ENCODE results near the gene NEIL1.
A peak's percentile ranks its signal among the peaks of the same experiment; 100 is the strongest.
"Not testable (repeated sequence)": the region's sequence is repeated elsewhere in the genome, so short reads cannot be mapped to it uniquely, and the experiment has no call there.

The NEIL1 gene

GRCh38 chr15:75346796-75347221, at the start of gene NEIL1:
NEIL1 (plus strand) TSS chr15:75347039; CDS start chr15:75348906, 1,867 bp downstream.
- DNase-seq (ENCODE audit: low read depth in 2 of 2), result no peak

DNA sequence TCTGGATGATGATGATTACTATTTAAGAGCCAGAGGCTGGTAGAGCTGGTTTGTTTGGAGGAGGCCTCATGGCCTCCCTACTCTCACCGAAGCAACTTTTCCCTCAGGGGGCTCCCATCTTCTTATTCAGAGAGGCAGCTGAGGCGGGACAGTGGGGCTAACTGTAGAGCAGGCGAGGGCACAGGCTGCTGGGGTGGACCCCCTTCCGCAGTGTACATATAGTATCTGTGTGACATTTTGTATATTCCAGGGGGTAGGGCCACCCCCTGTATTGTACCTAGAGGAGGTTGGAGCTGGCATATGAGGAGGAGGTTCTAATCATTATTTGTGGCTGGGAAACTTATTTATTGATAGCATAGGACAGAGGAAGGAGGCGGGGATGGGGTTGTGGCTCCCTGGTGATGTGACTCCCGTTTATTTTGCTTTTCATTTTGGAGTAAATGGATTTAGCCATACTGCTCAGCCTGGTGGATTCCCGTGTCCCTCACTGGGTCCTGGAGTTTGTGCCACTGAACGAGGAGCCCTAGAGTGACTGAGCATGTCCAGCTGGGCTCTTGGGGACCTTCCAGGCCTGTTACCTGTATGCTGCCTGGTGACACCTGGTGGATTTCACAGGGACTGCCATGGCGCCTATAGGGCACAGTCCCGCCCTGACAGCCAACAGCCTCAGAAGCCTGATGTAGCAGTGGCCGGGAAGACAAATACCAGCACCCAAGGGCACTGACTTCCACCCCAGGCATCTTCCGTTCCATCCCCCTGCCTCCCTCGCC, 48.1 kb upstream of the NEIL1 start:
- DNase-seq (ENCODE audit: low read depth in 2 of 2), result not testable (repeated sequence)

DNA sequence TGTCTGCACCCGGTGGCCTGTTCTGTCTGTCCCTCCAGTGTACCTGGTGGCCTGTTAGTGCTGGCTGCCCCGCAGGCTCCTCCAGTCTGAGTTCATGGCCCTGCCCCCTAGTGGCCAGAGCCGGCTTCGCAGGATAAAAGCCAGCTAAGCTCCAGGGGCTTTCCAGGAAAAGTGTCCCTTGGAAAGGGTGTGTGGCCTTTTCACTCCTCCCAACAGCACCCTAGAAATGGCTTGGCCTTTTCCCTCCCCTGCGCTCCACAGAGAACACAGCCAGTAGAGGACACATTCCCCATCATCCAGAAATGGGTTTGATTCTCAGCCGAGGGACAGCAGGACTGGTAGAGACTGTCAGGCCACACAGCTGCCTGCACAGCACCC, 47.5 kb upstream of the NEIL1 start:
- DNase-seq (ENCODE audit: low read depth in 2 of 2), result peak; percentile 22 to 49

GRCh38 chr15:75300026-75300425, 46.8 kb upstream of the NEIL1 start:
- DNase-seq (ENCODE audit: low read depth in 2 of 2), result not testable (repeated sequence)

- no peak for DNase-seq (ENCODE audit: low read depth in 2 of 2)
Measured at GRCh38 chr15:75302318-75302717, 44.5 kb upstream of the NEIL1 start.

- not testable (repeated sequence) for DNase-seq (ENCODE audit: low read depth in 2 of 2)
Measured at GRCh38 chr15:75302753-75303152, 44.1 kb upstream of the NEIL1 start.

DNA sequence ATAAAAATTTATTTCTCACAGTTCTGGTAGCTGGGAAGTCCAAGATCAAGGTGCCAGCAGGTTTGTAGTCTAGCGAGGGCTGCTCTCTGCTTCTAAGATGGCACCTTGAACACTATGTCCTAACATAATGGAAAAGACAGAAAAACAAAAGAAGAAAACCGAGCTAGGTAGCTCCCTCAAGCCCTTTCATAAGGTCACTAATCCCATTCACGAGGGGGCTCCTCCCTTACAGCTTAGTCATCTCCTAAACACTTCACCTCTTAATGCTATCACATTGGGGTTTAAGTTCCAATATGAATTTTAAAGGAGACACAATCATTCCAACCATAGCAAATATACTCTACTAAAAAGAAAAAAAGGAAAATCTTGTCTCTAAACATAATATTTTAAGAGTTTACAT, 40.7 kb upstream of the NEIL1 start:
- no peak for DNase-seq (ENCODE audit: low read depth in 2 of 2)

- DNase-seq (ENCODE audit: low read depth in 2 of 2), result no peak
Measured at GRCh38 chr15:75307778-75308390, 39.0 kb upstream of the NEIL1 start.

GRCh38 chr15:75309711-75310110, 37.1 kb upstream of the NEIL1 start:
- DNase-seq (ENCODE audit: low read depth in 2 of 2), result no peak

GRCh38 chr15:75312548-75312947, 34.3 kb upstream of the NEIL1 start:
- DNase-seq (ENCODE audit: low read depth in 2 of 2), result not testable (repeated sequence)

DNA sequence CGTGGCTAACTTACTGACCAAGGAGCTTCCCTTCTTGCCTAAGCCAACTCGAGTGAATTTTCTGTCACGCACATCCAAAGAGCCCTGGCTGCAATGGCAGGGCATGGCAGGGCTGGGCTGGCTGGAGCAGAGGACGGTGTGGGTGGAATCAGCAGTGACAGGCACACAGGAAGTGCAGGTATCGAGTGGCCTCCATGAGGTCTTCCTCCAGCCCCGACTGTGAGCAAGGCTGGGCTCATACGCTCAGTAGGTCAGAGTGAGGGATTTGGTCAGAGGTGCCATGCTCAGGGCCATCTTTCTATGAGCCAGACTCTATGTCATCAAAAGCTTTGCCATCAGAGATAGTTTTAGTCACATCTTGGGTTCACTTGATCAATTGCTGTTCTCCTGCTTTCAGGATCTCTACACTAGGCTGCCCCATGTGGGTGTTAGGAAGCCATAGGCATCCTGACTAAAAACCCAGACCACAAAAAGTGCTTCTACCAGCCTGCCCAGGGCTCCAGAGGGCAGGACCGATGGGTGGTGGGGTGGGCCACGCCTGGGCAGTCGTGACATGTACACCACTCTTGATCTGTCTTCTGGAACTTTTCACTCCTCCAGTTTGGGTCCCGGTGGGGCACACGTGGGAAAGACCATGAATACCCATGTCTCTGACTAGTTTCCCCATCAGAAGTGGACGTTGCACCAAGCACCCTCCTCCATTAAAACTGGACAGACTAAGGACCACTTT, 33.6 kb upstream of the NEIL1 start:
- no peak for DNase-seq (ENCODE audit: low read depth in 2 of 2)

GRCh38 chr15:75314552-75315290, 32.1 kb upstream of the NEIL1 start:
- no peak for DNase-seq (ENCODE audit: low read depth in 2 of 2)

- DNase-seq (ENCODE audit: low read depth in 2 of 2), result not testable (repeated sequence)
Measured at GRCh38 chr15:75319231-75319897, 27.5 kb upstream of the NEIL1 start.

GRCh38 chr15:75321711-75322110, 25.1 kb upstream of the NEIL1 start:
- no peak for DNase-seq (ENCODE audit: low read depth in 2 of 2)

- no peak for DNase-seq (ENCODE audit: low read depth in 2 of 2)
Measured at GRCh38 chr15:75325922-75326321, 20.9 kb upstream of the NEIL1 start.

GRCh38 chr15:75327005-75327404, 19.8 kb upstream of the NEIL1 start:
- no peak for DNase-seq (ENCODE audit: low read depth in 2 of 2)

- DNase-seq (ENCODE audit: low read depth in 2 of 2), result no peak
Measured at GRCh38 chr15:75327491-75327890, 19.3 kb upstream of the NEIL1 start.

DNA sequence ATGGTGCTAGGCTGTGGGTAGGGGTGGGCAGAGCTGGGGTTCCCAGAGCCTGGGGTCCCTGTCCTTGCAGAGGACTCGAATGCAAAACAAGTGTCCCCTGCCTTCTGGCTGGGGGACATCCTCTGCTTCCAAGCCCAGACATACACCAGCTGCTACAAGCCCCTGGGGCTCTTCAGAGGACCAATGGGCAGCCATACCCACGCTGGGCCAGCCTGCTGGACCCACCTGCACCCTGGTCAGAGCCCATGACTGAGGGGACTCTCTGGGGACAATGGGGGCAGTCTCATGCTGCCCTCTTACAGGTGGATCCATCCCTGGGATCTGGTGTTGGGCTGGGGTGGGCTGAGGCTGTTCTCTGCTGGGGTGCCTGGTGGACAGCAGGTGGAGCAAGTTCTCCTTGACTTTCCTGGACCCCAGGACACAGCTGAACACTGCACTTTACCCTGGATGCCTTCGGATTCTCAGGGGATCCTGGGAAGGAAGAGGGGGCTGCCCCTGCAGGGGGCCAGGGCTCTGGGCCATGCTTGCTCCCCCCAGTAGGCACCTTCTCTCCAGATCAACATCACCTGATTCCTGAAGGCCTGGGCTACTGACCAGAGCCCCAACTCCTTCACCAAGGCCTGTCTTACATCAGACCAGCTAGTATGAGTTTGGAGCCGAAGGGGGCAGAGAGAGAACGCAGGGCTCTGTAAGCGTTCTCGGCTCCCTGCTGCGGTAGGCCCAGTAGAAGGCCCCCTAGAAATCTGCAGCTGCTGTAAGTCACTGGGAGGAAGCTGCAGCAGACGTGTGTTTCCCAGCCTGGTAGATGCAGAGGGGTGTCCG, 18.1 kb upstream of the NEIL1 start:
- no peak for DNase-seq (ENCODE audit: low read depth in 2 of 2)

- DNase-seq (ENCODE audit: low read depth in 2 of 2), result no peak
Measured at GRCh38 chr15:75329571-75329970, 17.3 kb upstream of the NEIL1 start.

DNA sequence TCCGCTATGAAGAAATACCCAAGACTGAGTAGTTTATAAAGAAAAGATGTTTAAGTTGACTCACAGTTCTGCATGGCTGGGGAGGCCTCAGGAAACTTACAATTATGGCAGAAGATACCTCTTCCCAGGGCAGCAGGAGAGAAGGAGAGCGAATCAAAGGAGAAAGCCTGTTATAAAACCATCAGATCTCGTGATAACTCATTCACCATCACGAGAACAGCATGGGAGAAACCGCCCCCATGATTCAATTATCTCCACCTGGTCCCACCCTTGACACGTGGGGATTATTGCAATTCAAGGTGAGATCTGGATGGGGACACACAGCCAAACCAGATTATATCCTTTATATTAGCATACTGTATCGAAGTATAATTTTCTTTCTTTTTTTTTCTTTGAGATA, 14.7 kb upstream of the NEIL1 start:
- DNase-seq (ENCODE audit: low read depth in 2 of 2), result not testable (repeated sequence)

Data from stimulated activated CD4-positive, alpha-beta T cell treated with anti-CD3 and anti-CD28 coated beads, Interleukin-12 subunit alpha, Interleukin-12 subunit beta, amount 100 ng/mL, for 24 hours (primary cell).